HepG2 (cell line): ENCODE measurements around the gene SCAMP3. TPM values are rescaled to one million over a fixed set of nuclear protein-coding genes. Genes with fewer than 3 reads are reported as not detected.
A peak's percentile ranks its signal among the peaks of the same experiment; 100 is the strongest.

ENCODE experiments used
- ARNT ChIP-seq: fragments of 450-650 bp; IDR thresholded peaks from 2 replicates; pipeline ENCODE4 v1.6.1; 2017
- CBX2 ChIP-seq, 2 experiments: fragments of 200-600 bp in 1 of 2; sonication (generic); formaldehyde crosslinking in 1 of 2; IDR thresholded peaks; 2 replicates each; pipeline versions ENCODE4 v1.7.0 to v1.8.1; 2018 to 2022; ENCODE audit warnings: low read depth in 2 of 2, low read length in 1 of 2, mild to moderate bottlenecking in 1 of 2, missing genetic modification reagents in 1 of 2
- DR1 ChIP-seq: sonication (generic); formaldehyde crosslinking; IDR thresholded peaks from 2 replicates; pipeline ENCODE4 v1.8.0; 2021; ENCODE audit warnings: mild to moderate bottlenecking, missing genetic modification reagents, inconsistent platforms
- ETV5 ChIP-seq: IDR thresholded peaks from 2 replicates; pipeline ENCODE4 v1.6.1; 2018; ENCODE audit warnings: missing biosample characterization, missing genetic modification reagents, inconsistent platforms, borderline replicate concordance
- GZF1 ChIP-seq: sonication (generic); formaldehyde crosslinking; IDR thresholded peaks from 2 replicates; pipeline ENCODE4 v1.5.1; 2020; ENCODE audit warnings: mild to moderate bottlenecking, missing genetic modification reagents
- KDM2A ChIP-seq: sonication (generic); formaldehyde crosslinking; IDR thresholded peaks from 2 replicates; pipeline ENCODE4 v1.4.0; 2020; ENCODE audit warnings: low read depth, missing genetic modification reagents, borderline replicate concordance
- KDM5B ChIP-seq: sonication (generic); formaldehyde crosslinking; IDR thresholded peaks from 2 replicates; pipeline ENCODE4 v1.4.0; 2020; ENCODE audit warnings: missing genetic modification reagents, mild to moderate bottlenecking, borderline replicate concordance
- KMT2A ChIP-seq: sonication (generic); formaldehyde crosslinking; IDR thresholded peaks from 2 replicates; pipeline ENCODE4 v1.4.0; 2020; ENCODE audit warnings: missing genetic modification reagents
- MYC ChIP-seq: sonication (generic); formaldehyde crosslinking; IDR thresholded peaks from 2 replicates; pipeline ENCODE4 v1.9.0; 2021; ENCODE audit warnings: missing genetic modification reagents, borderline replicate concordance
- PRDM4 ChIP-seq: sonication (generic); formaldehyde crosslinking; IDR thresholded peaks from 2 replicates; pipeline ENCODE4 v1.9.0; 2021; ENCODE audit warnings: missing genetic modification reagents, borderline replicate concordance
- SMARCE1 ChIP-seq: fragments of 450-650 bp; IDR thresholded peaks from 2 replicates; pipeline ENCODE4 v1.6.1; 2017; ENCODE audit warnings: borderline replicate concordance
- SMYD3 ChIP-seq: sonication (generic); formaldehyde crosslinking; IDR thresholded peaks from 2 replicates; pipeline ENCODE4 v1.8.1; 2023; ENCODE audit warnings: mild to moderate bottlenecking, missing genetic modification reagents
- SP5 ChIP-seq: IDR thresholded peaks from 2 replicates; pipeline ENCODE4 v1.6.1; 2016; ENCODE audit warnings: low read depth, borderline replicate concordance
- STAT5B ChIP-seq: sonication (generic); formaldehyde crosslinking; IDR thresholded peaks from 2 replicates; pipeline ENCODE4 v1.4.0; 2020; ENCODE audit warnings: missing genetic modification reagents
- ZFP90 ChIP-seq: sonication (generic); formaldehyde crosslinking; IDR thresholded peaks from 2 replicates; pipeline ENCODE4 v1.8.0; 2022; ENCODE audit warnings: missing genetic modification reagents, mild to moderate bottlenecking, inconsistent platforms, borderline replicate concordance
- ZNF121 ChIP-seq: sonication (generic); formaldehyde crosslinking; IDR thresholded peaks from 2 replicates; pipeline ENCODE4 v1.5.0; 2020; ENCODE audit warnings: mild to moderate bottlenecking, missing genetic modification reagents
- ZNF136 ChIP-seq: sonication (generic); formaldehyde crosslinking; IDR thresholded peaks from 2 replicates; pipeline ENCODE4 v1.8.1; 2022; ENCODE audit warnings: low read depth, mild to moderate bottlenecking, moderate library complexity, missing genetic modification reagents
- ZNF441 ChIP-seq: sonication (generic); formaldehyde crosslinking; IDR thresholded peaks from 2 replicates; pipeline ENCODE4 v1.7.0; 2021; ENCODE audit warnings: missing genetic modification reagents, borderline replicate concordance
- ZNF543 ChIP-seq: sonication (generic); formaldehyde crosslinking; IDR thresholded peaks from 2 replicates; pipeline ENCODE4 v1.4.0; 2020; ENCODE audit warnings: mild to moderate bottlenecking, missing genetic modification reagents
- ZNF562 ChIP-seq: sonication (generic); formaldehyde crosslinking; IDR thresholded peaks from 2 replicates; pipeline ENCODE4 v1.8.0; 2022; ENCODE audit warnings: missing genetic modification reagents, borderline replicate concordance
- ZNF660 ChIP-seq: sonication (generic); formaldehyde crosslinking; IDR thresholded peaks from 2 replicates; pipeline ENCODE4 v1.5.1; 2020; ENCODE audit warnings: mild to moderate bottlenecking, low read depth, missing genetic modification reagents, borderline replicate concordance
- polyA plus RNA-seq, 8 experiments: library from polyadenylated mRNA; depleted of rRNA in 3 of 8; stranded (reverse) in 7 of 8; unstranded in 1 of 8; fragments of >200 nt; fragmentation: Illumina TruSeq in 4 of 8; extraction: Trizol in 4 of 8; gene quantifications; 2 replicates each; pipeline versions ENCODE4 v1.2.1 to v1.2.3, GENCODE V29; 2011 to 2016; ENCODE audit warnings: low read depth in 4 of 8, missing spikeins in 1 of 8, mixed read lengths in 1 of 8; ENCODE audit not compliant: insufficient read depth in 1 of 8
- total RNA-seq, 5 experiments: library from RNA; depleted of rRNA; stranded (reverse); fragments of >200 nt; fragmentation: Illumina TruSeq; extraction: Trizol; gene quantifications; 2 replicates each; pipeline ENCODE4 v1.2.3, GENCODE V29; 2016; ENCODE audit warnings: low read depth in 1 of 5
- TF ChIP-seq, protein P1 (sequence below): sonication (generic); formaldehyde crosslinking; IDR thresholded peaks from 2 replicates; pipeline ENCODE4 v1.4.0; 2020; ENCODE audit warnings: missing genetic modification reagents, borderline replicate concordance
- TF ChIP-seq, protein P2 (sequence below): IDR thresholded peaks from 2 replicates; pipeline ENCODE4 v1.6.1; 2018; ENCODE audit warnings: missing genetic modification reagents, mild to moderate bottlenecking, missing compliant biosample characterization

SCAMP3 gene
- total and polyA plus RNA-seq, 2 of the 13 experiments (the other 11 are each of a cell fraction or from before 2014, with no cell fraction given), result 46.8 to 83.3 TPM

GRCh38 chr1:155208541-155209311 is 53.4 kb downstream of the SCAMP3 start, which contains the start of gene MTX1 (continued):
- TF ChIP-seq, protein P1, sequence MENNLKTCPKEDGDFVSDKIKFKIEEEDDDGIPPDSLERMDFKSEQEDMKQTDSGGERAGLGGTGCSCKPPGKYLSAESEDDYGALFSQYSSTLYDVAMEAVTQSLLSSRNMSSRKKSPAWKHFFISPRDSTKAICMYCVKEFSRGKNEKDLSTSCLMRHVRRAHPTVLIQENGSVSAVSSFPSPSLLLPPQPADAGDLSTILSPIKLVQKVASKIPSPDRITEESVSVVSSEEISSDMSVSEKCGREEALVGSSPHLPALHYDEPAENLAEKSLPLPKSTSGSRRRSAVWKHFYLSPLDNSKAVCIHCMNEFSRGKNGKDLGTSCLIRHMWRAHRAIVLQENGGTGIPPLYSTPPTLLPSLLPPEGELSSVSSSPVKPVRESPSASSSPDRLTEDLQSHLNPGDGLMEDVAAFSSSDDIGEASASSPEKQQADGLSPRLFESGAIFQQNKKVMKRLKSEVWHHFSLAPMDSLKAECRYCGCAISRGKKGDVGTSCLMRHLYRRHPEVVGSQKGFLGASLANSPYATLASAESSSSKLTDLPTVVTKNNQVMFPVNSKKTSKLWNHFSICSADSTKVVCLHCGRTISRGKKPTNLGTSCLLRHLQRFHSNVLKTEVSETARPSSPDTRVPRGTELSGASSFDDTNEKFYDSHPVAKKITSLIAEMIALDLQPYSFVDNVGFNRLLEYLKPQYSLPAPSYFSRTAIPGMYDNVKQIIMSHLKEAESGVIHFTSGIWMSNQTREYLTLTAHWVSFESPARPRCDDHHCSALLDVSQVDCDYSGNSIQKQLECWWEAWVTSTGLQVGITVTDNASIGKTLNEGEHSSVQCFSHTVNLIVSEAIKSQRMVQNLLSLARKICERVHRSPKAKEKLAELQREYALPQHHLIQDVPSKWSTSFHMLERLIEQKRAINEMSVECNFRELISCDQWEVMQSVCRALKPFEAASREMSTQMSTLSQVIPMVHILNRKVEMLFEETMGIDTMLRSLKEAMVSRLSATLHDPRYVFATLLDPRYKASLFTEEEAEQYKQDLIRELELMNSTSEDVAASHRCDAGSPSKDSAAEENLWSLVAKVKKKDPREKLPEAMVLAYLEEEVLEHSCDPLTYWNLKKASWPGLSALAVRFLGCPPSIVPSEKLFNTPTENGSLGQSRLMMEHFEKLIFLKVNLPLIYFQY (CRISPR knock-in tag), result no peak
- TF ChIP-seq GZF1 (CRISPR knock-in tag) (no peak), SP5 (CRISPR knock-in tag) (0 out of 2 replicates have a peak, but pooled peaks have one; percentile 15), ARNT (no peak), KMT2A (CRISPR knock-in tag) (peak; percentile 63; the same call in 1 of the 2 replicates), KDM2A (CRISPR knock-in tag) (peak; percentile 32; the same call in 1 of the 2 replicates), SMYD3 (CRISPR knock-in tag) (no peak), ZNF660 (CRISPR knock-in tag) (no peak), ZNF121 (CRISPR knock-in tag) (no peak), ZNF136 (CRISPR knock-in tag) (no peak), ZNF543 (CRISPR knock-in tag) (no peak), KDM5B (peak; percentile 42; the same call in 1 of the 2 replicates), ZNF562 (CRISPR knock-in tag) (no peak), PRDM4 (no peak), SMARCE1 (no peak), MYC (CRISPR knock-in tag) (peak; percentile 68), ZFP90 (CRISPR knock-in tag) (no peak), DR1 (CRISPR knock-in tag) (peak; percentile 60; the same call in 1 of the 2 replicates), ZNF441 (CRISPR knock-in tag) (0 out of 2 replicates have a peak, but pooled peaks have one; percentile 12), CBX2 (IDR thresholded peaks at IDR 0.05; ENCODE audit: low read depth, low read length) (no peak), CBX2 (CRISPR knock-in tag; IDR thresholded peaks at IDR 0.05; ENCODE audit: low read depth) (no peak), STAT5B (CRISPR knock-in tag) (no peak), ETV5 (CRISPR knock-in tag) (no peak)
- TF ChIP-seq, protein P2, sequence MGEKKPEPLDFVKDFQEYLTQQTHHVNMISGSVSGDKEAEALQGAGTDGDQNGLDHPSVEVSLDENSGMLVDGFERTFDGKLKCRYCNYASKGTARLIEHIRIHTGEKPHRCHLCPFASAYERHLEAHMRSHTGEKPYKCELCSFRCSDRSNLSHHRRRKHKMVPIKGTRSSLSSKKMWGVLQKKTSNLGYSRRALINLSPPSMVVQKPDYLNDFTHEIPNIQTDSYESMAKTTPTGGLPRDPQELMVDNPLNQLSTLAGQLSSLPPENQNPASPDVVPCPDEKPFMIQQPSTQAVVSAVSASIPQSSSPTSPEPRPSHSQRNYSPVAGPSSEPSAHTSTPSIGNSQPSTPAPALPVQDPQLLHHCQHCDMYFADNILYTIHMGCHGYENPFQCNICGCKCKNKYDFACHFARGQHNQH (CRISPR knock-in tag), result peak; percentile 60; the same call in 1 of the 2 replicates
